Liver (tissue), 9 donors: ENCODE results near the gene FAM76B. TPM values are rescaled to one million over a fixed set of nuclear protein-coding genes. Genes with fewer than 3 reads are reported as not detected.

ENCODE experiments used
- DNase-seq: peaks from one replicate; pipeline ENCODE4 v3.0.0-alpha.2; 2017; ENCODE audit warnings: low spot score
- H3K27ac ChIP-seq, 2 donors: one replicate each; pipeline ENCODE4 v1.7.0; 2013; ENCODE audit warnings: inconsistent platforms in 2 of 2, low read length in 2 of 2, control low read depth in 1 of 2, low read depth in 1 of 2, mild to moderate bottlenecking in 1 of 2
- H3K27me3 ChIP-seq, 4 donors: one replicate each; pipeline versions ENCODE4 v1.6.1 to v1.7.0; 2013; ENCODE audit warnings: low read length in 3 of 4, inconsistent platforms in 1 of 4, mild to moderate bottlenecking in 1 of 4, moderate library complexity in 1 of 4; ENCODE audit not compliant: control insufficient read depth in 4 of 4, insufficient read depth in 4 of 4
- H3K36me3 ChIP-seq, 4 donors: one replicate each; pipeline versions ENCODE4 v1.6.1 to v1.7.0; 2013; ENCODE audit warnings: low read length in 3 of 4, mild to moderate bottlenecking in 3 of 4, low read depth in 1 of 4, moderate library complexity in 1 of 4; ENCODE audit not compliant: control insufficient read depth in 4 of 4, insufficient read depth in 3 of 4
- H3K4me1 ChIP-seq, 4 donors: one replicate each; pipeline versions ENCODE4 v1.6.1 to v1.7.0; 2013; ENCODE audit warnings: low read length in 3 of 4, mild to moderate bottlenecking in 3 of 4, moderate library complexity in 1 of 4; ENCODE audit not compliant: control insufficient read depth in 4 of 4, insufficient read depth in 4 of 4
- H3K4me3 ChIP-seq, 3 donors: one replicate each; pipeline versions ENCODE4 v1.6.1 to v1.7.0; 2013; ENCODE audit warnings: low read length in 3 of 3, control low read depth in 1 of 3, low read depth in 1 of 3, mild to moderate bottlenecking in 1 of 3
- H3K9ac ChIP-seq, 2 donors: one replicate each; pipeline ENCODE4 v1.7.0; 2013; ENCODE audit warnings: low read length in 2 of 2, mild to moderate bottlenecking in 2 of 2, moderate library complexity in 2 of 2, control low read depth in 1 of 2, low read depth in 1 of 2
- H3K9me3 ChIP-seq, 4 donors: one replicate each; pipeline versions ENCODE4 v1.6.1 to v1.7.0; 2013; ENCODE audit warnings: low read length in 3 of 4; ENCODE audit not compliant: control insufficient read depth in 4 of 4
- ATF3 ChIP-seq: IDR thresholded peaks from 2 replicates; pipeline ENCODE4 v1.6.1; 2016; ENCODE audit warnings: antibody characterized with exemption
- FOXA1 ChIP-seq: IDR thresholded peaks from 2 replicates; pipeline ENCODE4 v1.6.1; 2016; ENCODE audit warnings: antibody characterized with exemption
- FOXA2 ChIP-seq: IDR thresholded peaks from 2 replicates; pipeline ENCODE4 v1.6.1; 2016; ENCODE audit warnings: antibody characterized with exemption
- GABPA ChIP-seq, 2 donors: IDR thresholded peaks in 1 of 2; conservative IDR thresholded peaks in 1 of 2; 2 replicates each; pipeline ENCODE4 v1.6.1; 2016; ENCODE audit warnings: antibody characterized with exemption in 2 of 2, mild to moderate bottlenecking in 1 of 2, moderate library complexity in 1 of 2
- HNF4G ChIP-seq: IDR thresholded peaks from 2 replicates; pipeline ENCODE4 v1.6.1; 2016; ENCODE audit warnings: antibody characterized with exemption
- JUND ChIP-seq, 2 donors: IDR thresholded peaks; 2 replicates each; pipeline ENCODE4 v1.6.1; 2016; ENCODE audit warnings: antibody characterized with exemption in 2 of 2
- MAX ChIP-seq: IDR thresholded peaks from 2 replicates; pipeline ENCODE4 v1.6.1; 2016; ENCODE audit warnings: antibody characterized with exemption
- NR2F2 ChIP-seq: IDR thresholded peaks from 2 replicates; pipeline ENCODE4 v1.6.1; 2016; ENCODE audit warnings: antibody characterized with exemption
- RAD21 ChIP-seq, 2 donors: IDR thresholded peaks; 2 replicates each; pipeline ENCODE4 v1.6.1; 2016; ENCODE audit warnings: antibody characterized with exemption in 2 of 2, mild to moderate bottlenecking in 2 of 2
- REST ChIP-seq: IDR thresholded peaks from 2 replicates; pipeline ENCODE4 v1.6.1; 2016; ENCODE audit warnings: antibody characterized with exemption, mild to moderate bottlenecking
- RXRA ChIP-seq, 2 donors: IDR thresholded peaks; 2 replicates each; pipeline ENCODE4 v1.6.1; 2017 to 2018; ENCODE audit warnings: antibody characterized with exemption in 2 of 2, mild to moderate bottlenecking in 1 of 2
- TAF1 ChIP-seq: conservative IDR thresholded peaks from 2 replicates; pipeline ENCODE4 v1.6.1; 2016; ENCODE audit warnings: antibody characterized with exemption, mild to moderate bottlenecking
- YY1 ChIP-seq: IDR thresholded peaks from 2 replicates; pipeline ENCODE4 v1.6.1; 2016; ENCODE audit warnings: antibody characterized with exemption, mild to moderate bottlenecking
- whole genome bisulfite sequencing: extraction: QIAGEN DNeasy Blood & Tissue Kit; methylation state at CpG from one replicate; pipeline ENCODE4 v1.1.7; 2013; 5-methylcytosine and 5-hydroxymethylcytosine counted together
- polyA plus RNA-seq, 2 donors: library from polyadenylated mRNA; stranded (reverse) in 1 of 2; unstranded in 1 of 2; fragments of 200-250 nt in 1 of 2; fragments of >200 nt in 1 of 2; fragmentation: Nextera tagmentation in 1 of 2; extraction: Ambion mirVana in 1 of 2; gene quantifications; one replicate each; pipeline versions ENCODE4 v1.2.1 to v1.2.3, GENCODE V29; 2013 to 2015
- total RNA-seq, 2 donors: library from RNA; depleted of rRNA; stranded (reverse); fragments of >200 nt; gene quantifications; one replicate each; pipeline ENCODE4 v1.2.3, GENCODE V29; 2014
- donor health status: healthy.
- donor health status: healthy.
- donor health status: healthy.
- donor health status: healthy.
- donor health status: healthy.

Gene FAM76B
- total and polyA plus RNA-seq, 4 donors = 5.0 to 62.9 (median 19.3) TPM

DNA sequence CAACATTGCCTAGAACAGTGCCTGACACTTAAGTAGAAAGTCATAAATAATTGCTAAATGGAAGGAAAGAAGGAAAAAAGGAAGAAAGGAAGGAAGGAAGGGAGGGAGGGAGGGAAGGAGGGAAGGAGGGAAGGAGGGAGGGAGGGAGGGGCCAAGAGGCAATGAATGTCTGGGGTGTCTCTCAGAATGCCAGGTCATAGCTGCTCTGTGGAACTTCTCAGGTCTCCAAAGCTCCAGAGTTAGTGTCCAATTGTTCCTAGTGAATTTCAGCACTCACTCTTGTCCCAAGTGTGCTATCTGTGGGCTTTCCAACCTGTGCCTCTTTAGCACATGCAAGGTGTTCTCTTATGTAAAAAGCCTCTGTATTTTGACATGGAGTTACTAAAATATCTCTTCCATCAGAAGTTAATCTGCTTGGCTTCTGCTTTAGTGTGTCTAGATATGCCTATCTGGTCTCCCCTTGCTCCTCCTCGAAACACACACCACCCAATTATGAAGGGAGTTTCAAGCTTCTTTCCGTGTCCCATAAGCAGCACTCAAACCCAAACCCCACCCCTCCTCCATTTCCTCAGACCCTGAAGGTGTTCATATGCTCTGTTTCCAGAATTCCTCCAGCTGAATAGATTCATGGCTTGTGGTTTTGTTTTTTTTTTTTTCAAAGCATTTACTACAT is 56.5 kb downstream of the FAM76B start:
- 72% methylated on average over 2 of the region's 2 CpGs for WGBS
- H3K9ac ChIP-seq = no peak overlapping the region
- no peaks in the 10 kb centered on the region for H3K9me3 ChIP-seq
- H3K36me3 ChIP-seq = no peaks in the 10 kb centered on the region
- DNase-seq = no peak
- H3K4me3 ChIP-seq = no peak overlapping the region
- no peaks in the 10 kb centered on the region for H3K4me1 ChIP-seq
- H3K27ac ChIP-seq = no peak overlapping the region
- no peaks in the 10 kb centered on the region for H3K27me3 ChIP-seq
- TF ChIP-seq RXRA (IDR thresholded peaks at IDR 0.05) (no peak), FOXA2 (no peak), RAD21 (IDR thresholded peaks at IDR 0.05) (no peak), YY1 (no peak)

DNA sequence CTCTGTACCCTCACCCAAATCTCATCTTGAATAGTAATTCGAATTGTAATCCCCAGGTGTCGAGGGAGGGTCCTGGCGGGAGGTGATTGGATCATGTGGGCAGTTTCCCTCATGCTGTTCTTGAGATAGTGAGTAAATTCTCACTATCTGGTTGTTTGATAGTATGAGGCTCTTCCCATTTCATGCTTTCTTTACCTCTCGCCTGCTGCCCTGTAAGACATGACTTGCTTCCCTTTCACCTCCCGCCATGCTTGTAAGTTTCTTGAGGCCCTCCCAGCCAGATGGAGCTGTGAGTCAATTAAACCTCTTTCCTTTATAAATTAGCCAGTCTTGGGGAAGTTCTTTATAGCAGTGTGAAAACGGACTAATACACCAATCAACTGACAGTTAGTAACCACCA is 60.1 kb downstream of the FAM76B start:
- Histone ChIP-seq H3K9me3 (no peaks in the 10 kb centered on the region), H3K9ac (no peak overlapping the region), H3K27ac (no peak overlapping the region), H3K36me3 (no peaks in the 10 kb centered on the region), H3K27me3 (no peaks in the 10 kb centered on the region), H3K4me1 (no peaks in the 10 kb centered on the region), H3K4me3 (no peak overlapping the region)
- no peak for TF ChIP-seq GABPA (IDR thresholded peaks at IDR 0.05 in 1 of 2, conservative IDR thresholded peaks at IDR 0.05 in 1 of 2)
- no peak for TF ChIP-seq YY1
- no peak for TF ChIP-seq NR2F2
- TF ChIP-seq MAX = no peak
- no peak for TF ChIP-seq FOXA1
- 88% methylated on average over 6 of the region's 6 CpGs for WGBS
- no peak for DNase-seq

DNA sequence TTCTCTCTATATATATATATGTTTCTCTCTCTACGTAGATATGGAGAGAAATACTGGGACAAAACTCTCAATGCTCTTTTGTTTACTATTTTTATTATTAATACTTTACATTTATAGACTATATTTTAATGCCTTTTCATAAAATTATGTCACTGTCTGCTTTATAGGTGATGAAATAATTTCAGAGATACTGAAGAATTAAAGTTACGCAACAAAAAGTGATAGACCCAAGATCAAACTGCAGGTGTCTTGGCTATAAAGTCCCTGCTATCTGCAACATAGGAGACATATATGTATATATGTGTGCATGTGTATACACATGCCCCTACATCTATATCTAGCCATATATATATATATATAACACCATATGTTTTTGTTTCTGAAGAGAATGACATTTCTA is 60.8 kb downstream of the FAM76B start:
- H3K27ac ChIP-seq = no peak overlapping the region
- TF ChIP-seq GABPA (IDR thresholded peaks at IDR 0.05 in 1 of 2, conservative IDR thresholded peaks at IDR 0.05 in 1 of 2) = no peak
- TF ChIP-seq HNF4G = no peak
- TF ChIP-seq YY1 = no peak
- no peak for TF ChIP-seq JUND (IDR thresholded peaks at IDR 0.05)
- no peak for TF ChIP-seq FOXA1
- no peak for TF ChIP-seq RXRA (IDR thresholded peaks at IDR 0.05)
- TF ChIP-seq NR2F2 = no peak
- TF ChIP-seq REST = no peak
- no peak for TF ChIP-seq FOXA2
- TF ChIP-seq ATF3 = no peak
- TF ChIP-seq RAD21 (IDR thresholded peaks at IDR 0.05) = no peak
- no peak for TF ChIP-seq TAF1
- TF ChIP-seq MAX = no peak
- no peaks in the 10 kb centered on the region for H3K9me3 ChIP-seq
- H3K9ac ChIP-seq = no peak overlapping the region
- no peaks in the 10 kb centered on the region for H3K4me1 ChIP-seq
- no peak for DNase-seq
- no peak overlapping the region for H3K4me3 ChIP-seq
- no peaks in the 10 kb centered on the region for H3K36me3 ChIP-seq
- WGBS = 99% methylated on average over 2 of the region's 2 CpGs
- no peaks in the 10 kb centered on the region for H3K27me3 ChIP-seq
